Progenitor cell of endocrine pancreas (in vitro differentiated cells): ENCODE data around the gene NBEAL2. TPM values are rescaled to one million over a fixed set of nuclear protein-coding genes. Genes with fewer than 3 reads are reported as not detected.
A peak's percentile ranks its signal among the peaks of the same experiment; 100 is the strongest.

ENCODE experiments used
- DNase-seq: peaks from one replicate; pipeline ENCODE4 v3.0.0; 2021; ENCODE audit warnings: low spot score; ENCODE audit not compliant: unreplicated experiment
- H3K27ac Mint-ChIP-seq: 2 replicates; pipeline ENCODE4 v1.8.0; 2021; ENCODE audit warnings: mild to moderate bottlenecking, moderate library complexity, mixed read lengths
- H3K27me3 Mint-ChIP-seq: 2 replicates; pipeline ENCODE4 v1.8.0; 2021; ENCODE audit warnings: mixed read lengths
- H3K36me3 Mint-ChIP-seq: 2 replicates; pipeline ENCODE4 v1.8.0; 2022; ENCODE audit warnings: mixed read lengths; ENCODE audit not compliant: insufficient read depth
- H3K4me1 Mint-ChIP-seq: 2 replicates; pipeline ENCODE4 v1.8.0; 2021; ENCODE audit warnings: low read depth, mixed read lengths
- H3K4me3 Mint-ChIP-seq: 2 replicates; pipeline ENCODE4 v1.8.0; 2021; ENCODE audit warnings: low read depth, mild to moderate bottlenecking, moderate library complexity, mixed read lengths
- H3K9me3 Mint-ChIP-seq: 2 replicates; pipeline ENCODE4 v1.8.0; 2021; ENCODE audit warnings: low read depth, mixed read lengths
- total RNA-seq: library from RNA; stranded (reverse); gene quantifications from 2 replicates; pipeline ENCODE4 v1.2.1, GENCODE V29; 2021
- TF ChIP-seq, protein P1 (sequence below): fragments of 200-600 bp; sonication (generic); IDR thresholded peaks from one replicate; pipeline ENCODE4 v1.5.0; 2021; ENCODE audit warnings: antibody characterized with exemption, mild to moderate bottlenecking; ENCODE audit not compliant: unreplicated experiment

NBEAL2 gene
- total RNA-seq, 1 donor from 2014 or later = 320 TPM

GRCh38 chr3:47008851-47009224 is 29.4 kb downstream of the NBEAL2 start:
- H3K36me3 Mint-ChIP-seq = peaks cover 10% of the 10 kb centered on the region

GRCh38 chr3:47009225-47010110 is 30.0 kb downstream of the NBEAL2 start:
- H3K27ac Mint-ChIP-seq = peak overlapping the region; percentile 98
- H3K27me3 Mint-ChIP-seq = no peaks in the 10 kb centered on the region
- H3K4me1 Mint-ChIP-seq = peaks cover 8% of the 10 kb centered on the region
- peak; percentile 85 for DNase-seq
- H3K36me3 Mint-ChIP-seq = peaks cover 10% of the 10 kb centered on the region
- peak overlapping the region; percentile 74 for H3K4me3 Mint-ChIP-seq
- no peaks in the 10 kb centered on the region for H3K9me3 Mint-ChIP-seq
- TF ChIP-seq, protein P1, sequence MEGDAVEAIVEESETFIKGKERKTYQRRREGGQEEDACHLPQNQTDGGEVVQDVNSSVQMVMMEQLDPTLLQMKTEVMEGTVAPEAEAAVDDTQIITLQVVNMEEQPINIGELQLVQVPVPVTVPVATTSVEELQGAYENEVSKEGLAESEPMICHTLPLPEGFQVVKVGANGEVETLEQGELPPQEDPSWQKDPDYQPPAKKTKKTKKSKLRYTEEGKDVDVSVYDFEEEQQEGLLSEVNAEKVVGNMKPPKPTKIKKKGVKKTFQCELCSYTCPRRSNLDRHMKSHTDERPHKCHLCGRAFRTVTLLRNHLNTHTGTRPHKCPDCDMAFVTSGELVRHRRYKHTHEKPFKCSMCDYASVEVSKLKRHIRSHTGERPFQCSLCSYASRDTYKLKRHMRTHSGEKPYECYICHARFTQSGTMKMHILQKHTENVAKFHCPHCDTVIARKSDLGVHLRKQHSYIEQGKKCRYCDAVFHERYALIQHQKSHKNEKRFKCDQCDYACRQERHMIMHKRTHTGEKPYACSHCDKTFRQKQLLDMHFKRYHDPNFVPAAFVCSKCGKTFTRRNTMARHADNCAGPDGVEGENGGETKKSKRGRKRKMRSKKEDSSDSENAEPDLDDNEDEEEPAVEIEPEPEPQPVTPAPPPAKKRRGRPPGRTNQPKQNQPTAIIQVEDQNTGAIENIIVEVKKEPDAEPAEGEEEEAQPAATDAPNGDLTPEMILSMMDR = peak; percentile 31

More at GRCh38 chr3:47008851-47009224, 29.4 kb downstream of the NBEAL2 start:
- TF ChIP-seq, protein P1 = no peak
- peaks cover 8% of the 10 kb centered on the region for H3K4me1 Mint-ChIP-seq
- DNase-seq = no peak
- peak overlapping the region; percentile 16 for H3K4me3 Mint-ChIP-seq
- no peak overlapping the region for H3K27ac Mint-ChIP-seq
- no peaks in the 10 kb centered on the region for H3K9me3 Mint-ChIP-seq
- H3K27me3 Mint-ChIP-seq = no peaks in the 10 kb centered on the region

DNA sequence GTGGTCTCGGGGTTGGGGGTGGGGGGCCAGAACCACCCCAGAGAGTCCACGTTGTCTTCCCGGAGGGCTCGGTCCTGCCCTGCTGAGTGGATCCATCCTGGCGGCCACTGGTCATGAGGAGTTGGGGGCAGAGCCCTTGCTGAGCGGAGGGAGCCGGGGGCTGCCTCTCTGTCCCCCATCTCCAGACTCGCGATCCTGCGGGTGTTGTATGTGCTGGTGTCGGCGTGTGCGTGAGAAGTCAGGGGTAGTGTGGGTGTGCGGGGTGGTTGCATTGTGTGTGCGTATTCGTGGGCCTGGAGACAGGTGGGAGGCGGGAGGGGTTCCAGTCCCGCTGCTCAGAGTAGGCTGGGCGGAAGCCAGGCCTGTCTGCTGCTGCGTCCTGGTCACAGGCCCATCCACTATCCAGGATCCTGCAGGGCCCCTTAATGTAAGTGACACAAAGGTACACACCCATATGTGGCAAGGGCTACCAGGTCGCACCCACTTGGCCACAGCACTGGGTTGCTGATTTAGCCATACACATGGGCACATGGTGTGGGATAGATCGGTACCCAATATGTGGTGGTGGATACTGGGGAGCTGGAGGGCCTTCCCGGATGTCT is 30.7 kb downstream of the NBEAL2 start:
- Mint-ChIP-seq H3K27ac (peak overlapping the region; percentile 98), H3K9me3 (no peaks in the 10 kb centered on the region), H3K36me3 (peaks cover 10% of the 10 kb centered on the region), H3K4me1 (peaks cover 8% of the 10 kb centered on the region), H3K4me3 (peak overlapping the region; percentile 74), H3K27me3 (no peaks in the 10 kb centered on the region)
- no peak for DNase-seq
- TF ChIP-seq, protein P1 = no peak

DNA sequence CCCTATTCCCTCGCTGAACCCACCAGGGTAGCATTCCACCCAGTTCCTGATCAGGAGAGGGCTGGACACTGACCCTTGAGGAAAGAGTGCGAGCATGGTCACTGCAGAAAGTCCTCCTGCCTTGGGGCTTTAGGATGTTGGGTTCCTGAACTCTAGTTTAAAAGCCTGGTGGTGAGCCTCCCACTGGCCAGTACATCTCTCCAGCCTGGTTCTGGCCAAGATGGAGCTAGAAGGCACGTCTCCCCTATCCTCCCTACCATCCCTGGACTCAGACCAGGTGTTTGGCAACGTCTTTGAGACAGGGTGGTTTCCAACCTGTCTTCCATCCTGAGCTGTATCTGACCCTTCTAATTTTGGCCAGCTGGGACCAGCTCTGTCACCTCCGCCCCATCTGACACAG is 31.4 kb downstream of the NBEAL2 start:
- no peak for DNase-seq
- Mint-ChIP-seq H3K9me3 (no peaks in the 10 kb centered on the region), H3K27ac (peak overlapping the region; percentile 45), H3K4me1 (peaks cover 8% of the 10 kb centered on the region), H3K4me3 (no peak overlapping the region), H3K36me3 (peaks cover 7% of the 10 kb centered on the region), H3K27me3 (no peaks in the 10 kb centered on the region)
- TF ChIP-seq, protein P1 = no peak

DNA sequence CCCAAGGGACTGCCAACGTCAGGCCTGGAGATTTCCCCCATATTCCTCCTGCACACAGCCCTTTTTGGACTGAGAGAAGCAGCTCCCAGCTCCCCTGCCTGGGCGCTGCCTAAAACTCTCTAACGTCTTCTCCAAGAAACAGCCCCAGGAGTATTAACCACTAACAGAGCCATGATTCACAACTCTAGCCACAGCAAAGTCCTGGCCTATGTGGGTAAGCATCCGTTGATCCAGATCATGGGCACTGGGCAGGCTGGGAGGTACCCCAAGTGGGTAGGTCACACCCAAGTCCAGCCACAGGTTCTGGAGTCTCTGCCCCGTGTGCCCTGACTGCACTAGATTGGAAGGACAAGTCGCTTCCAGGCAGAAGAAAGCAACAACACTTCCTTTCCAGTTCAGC is 31.9 kb downstream of the NBEAL2 start:
- no peaks in the 10 kb centered on the region for H3K27me3 Mint-ChIP-seq
- H3K27ac Mint-ChIP-seq = no peak overlapping the region
- DNase-seq = no peak
- H3K4me1 Mint-ChIP-seq = peaks cover 11% of the 10 kb centered on the region
- no peaks in the 10 kb centered on the region for H3K9me3 Mint-ChIP-seq
- TF ChIP-seq, protein P1 = no peak
- no peak overlapping the region for H3K4me3 Mint-ChIP-seq
- peaks cover 3% of the 10 kb centered on the region for H3K36me3 Mint-ChIP-seq
